GM21526 (cell line): ENCODE measurements around the gene TTBK2.
"Not testable (repeated sequence)": the region's sequence is repeated elsewhere in the genome, so short reads cannot be mapped to it uniquely, and the experiment has no call there.

ENCODE experiments used
- ATAC-seq: cut with Tn5 transposase; IDR thresholded peaks from one replicate; pipeline ENCODE4 v1.9.1; 2021; ENCODE audit warnings: moderate library complexity; ENCODE audit not compliant: unreplicated experiment, low FRiP score

TTBK2 gene

DNA sequence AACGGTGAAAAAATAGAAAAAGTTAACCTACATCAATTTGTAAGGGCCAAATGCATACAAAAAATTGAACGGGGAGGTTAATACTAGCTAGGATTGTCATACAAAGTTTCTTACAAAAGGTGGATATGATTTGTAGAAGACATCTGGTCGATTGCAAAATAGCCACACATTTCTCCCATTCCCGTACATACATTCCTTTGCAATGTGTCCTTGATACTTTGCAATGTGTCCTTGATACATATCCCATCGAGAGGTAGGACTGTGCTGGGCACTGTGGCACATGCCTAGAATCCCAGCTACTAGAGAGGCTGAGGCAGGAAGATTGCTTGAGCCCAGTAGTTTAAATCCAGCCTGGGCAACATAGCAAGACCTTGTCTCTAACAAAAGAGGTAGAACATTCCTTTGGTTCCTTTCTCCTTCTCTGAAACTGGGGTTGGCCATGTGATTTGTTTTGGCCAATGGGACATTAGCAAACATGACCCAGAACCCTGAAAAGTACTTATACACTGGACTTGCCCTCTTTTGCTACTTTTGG is 9.5 kb downstream of the TTBK2 start:
- ATAC-seq, result no peak

- ATAC-seq, result no peak
These were observed 12.0 kb downstream of the TTBK2 start for GRCh38 chr15:42908538-42908937.

DNA sequence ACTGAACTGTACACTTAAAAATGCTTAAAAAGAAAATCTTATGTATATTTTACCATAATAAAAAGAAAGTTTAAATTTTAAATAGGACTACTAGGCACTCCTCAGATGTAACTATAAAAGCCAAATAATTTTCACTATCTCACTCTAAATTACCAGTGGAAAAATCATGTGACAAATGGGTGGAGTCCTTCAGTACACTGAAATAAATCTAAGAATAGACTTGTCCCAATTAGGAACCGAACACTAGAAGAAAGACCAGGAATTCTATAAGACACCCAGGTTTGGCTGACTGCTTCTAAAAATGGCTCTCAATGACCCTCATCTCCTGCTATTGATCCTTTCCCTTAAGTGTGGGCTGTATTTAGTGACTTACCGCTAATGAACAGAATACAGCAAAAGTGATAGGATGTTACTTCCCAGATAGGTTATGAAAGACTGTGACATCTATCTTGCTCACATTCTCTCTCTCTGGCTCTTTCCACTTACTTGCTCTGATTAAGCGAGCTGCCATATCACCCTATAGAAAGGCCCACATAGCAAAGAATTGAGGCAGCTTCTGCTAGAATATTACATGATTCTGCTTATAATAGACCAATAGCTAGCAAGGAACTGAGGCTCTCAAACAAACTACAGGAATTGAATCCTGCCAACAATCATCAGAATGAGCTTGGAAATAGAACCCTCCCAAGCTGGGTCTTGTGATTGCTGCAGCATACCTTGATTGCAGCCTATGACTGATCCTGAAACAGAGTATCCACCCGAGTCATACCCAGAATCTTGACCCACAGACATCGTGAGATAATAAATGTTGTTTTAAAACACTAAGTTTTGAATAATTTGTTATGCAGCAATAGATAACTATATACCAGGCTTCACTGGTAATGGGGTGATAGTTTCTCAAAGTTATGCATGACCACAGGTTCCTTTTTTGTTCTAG is 16.9 kb downstream of the TTBK2 start:
- ATAC-seq, result no peak

- not testable (repeated sequence) for ATAC-seq
These were observed 26.7 kb downstream of the TTBK2 start for GRCh38 chr15:42893911-42894310.

DNA sequence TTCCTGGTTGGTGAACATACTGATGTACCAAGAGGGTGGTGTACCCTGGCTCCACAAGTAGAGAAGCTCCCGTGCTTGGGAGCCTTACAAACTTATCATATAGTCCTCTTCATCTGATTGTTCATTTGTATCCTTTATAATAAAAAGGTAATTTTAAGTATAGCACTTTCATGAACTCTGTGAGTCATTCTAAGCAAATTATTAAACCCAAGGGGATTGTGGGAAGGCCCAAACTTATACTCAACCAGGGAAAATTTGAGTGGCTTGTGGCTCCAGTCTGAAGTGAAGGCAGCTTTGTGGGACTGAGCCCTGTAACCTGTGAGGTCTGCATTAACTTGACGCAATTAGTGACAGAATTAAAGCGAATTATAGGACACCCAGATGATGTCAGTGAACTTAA is 29.0 kb downstream of the TTBK2 start:
- ATAC-seq, result no peak

GRCh38 chr15:42890161-42890913 is 30.2 kb downstream of the TTBK2 start:
- ATAC-seq, result no peak

DNA sequence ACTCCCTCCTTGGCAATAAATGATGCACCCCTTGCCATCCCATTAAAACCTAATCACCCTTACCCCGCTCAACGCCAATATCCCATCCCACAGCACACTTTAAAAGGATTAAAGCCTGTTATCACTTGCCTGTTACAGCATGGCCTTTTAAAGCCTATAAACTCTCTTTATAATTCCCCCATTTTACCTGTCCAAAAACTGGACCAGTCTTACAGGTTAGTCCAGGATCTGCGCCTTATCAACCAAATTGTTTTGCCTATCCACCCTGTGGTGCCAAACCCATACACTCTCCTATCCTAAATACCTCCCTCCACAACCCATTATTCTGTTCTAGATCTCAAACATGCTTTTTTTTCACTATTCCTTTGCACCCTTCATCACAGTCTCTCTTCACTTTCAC is 33.2 kb downstream of the TTBK2 start:
- ATAC-seq, result not testable (repeated sequence)

DNA sequence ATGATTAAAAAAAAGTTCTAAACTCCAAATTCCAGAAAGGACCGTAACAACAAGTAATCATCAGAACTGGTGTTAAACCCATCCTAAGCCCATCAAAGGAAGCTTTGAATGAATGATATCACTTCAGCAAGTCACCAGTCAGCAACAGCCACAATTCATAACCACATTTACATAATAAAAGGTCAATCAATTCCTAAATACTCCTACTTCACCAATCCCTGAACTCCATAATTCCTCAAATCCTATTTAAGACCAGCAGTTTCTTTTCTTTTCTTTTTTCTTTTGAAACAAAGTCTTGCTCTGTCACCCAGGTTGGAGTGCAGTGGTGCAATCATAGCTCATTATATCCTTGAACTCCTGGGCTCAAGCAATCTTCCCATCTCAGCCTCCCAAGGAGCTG is 40.5 kb downstream of the TTBK2 start:
- no peak for ATAC-seq

DNA sequence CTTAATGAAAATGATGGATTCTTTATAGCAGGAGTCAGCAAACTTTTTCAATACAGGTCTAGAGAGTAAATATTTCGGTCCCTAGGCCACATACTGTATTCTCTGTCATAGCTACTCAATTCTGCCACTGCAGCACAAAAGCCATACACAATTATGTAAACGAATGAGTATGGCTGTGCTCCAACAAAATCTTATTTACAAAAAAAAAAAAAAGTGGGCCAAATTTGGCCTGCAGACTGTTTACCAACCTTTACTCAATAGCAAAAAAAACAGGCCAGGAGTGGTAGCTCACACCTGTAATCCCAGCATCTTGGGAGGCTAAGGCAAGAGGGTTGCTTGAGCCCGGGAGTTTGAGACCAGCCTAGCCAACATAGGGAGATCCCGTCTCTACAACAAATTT is 41.1 kb downstream of the TTBK2 start:
- no peak for ATAC-seq

GRCh38 chr15:42876224-42876623 is 44.4 kb downstream of the TTBK2 start:
- ATAC-seq, result no peak

GRCh38 chr15:42868683-42869082 is 51.9 kb downstream of the TTBK2 start:
- no peak for ATAC-seq

- ATAC-seq, result no peak
These were observed 56.9 kb downstream of the TTBK2 start for GRCh38 chr15:42863572-42864239.

- ATAC-seq, result no peak
These were observed 61.4 kb downstream of the TTBK2 start for GRCh38 chr15:42858999-42859789.

DNA sequence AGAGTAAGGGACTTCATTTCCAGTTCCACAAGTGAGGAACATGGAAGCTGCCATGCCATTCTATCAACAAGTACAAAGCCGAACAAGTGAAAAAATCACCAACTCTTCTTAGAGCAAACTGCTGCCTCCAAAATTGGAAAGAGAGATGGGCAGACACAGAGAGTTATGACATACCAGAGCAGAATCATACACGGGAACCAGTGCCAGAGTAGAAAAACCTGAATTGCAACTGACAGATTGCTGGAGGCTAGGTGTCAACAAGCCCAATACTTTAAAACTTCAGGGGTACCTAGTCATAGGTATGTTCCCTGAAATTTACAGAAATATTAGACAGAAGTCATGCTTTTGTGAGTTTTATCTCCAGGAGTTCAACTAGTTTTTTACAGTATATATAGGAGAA is 62.0 kb downstream of the TTBK2 start:
- no peak for ATAC-seq

GRCh38 chr15:42854576-42854975 is 66.0 kb downstream of the TTBK2 start:
- ATAC-seq, result no peak

DNA sequence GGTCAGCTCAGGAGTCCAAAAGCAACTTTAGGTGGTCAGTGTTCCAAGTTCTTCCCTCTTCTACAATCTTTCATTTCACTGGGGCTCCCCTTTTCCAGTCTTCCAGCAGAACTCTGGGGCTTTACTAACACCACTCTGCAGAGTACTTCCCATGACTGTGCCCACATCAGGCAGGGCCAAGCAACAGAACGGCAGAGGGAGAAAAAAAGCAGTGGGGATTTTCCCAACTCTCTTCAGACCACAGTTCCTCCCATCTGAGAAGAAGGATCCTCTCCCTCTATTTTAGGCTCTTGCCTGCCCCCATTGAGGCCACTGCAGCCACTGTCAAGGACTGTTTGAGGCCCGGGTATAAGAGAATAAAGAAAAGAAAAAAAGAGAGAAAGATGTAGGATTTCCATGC is 70.7 kb downstream of the TTBK2 start:
- no peak for ATAC-seq

DNA sequence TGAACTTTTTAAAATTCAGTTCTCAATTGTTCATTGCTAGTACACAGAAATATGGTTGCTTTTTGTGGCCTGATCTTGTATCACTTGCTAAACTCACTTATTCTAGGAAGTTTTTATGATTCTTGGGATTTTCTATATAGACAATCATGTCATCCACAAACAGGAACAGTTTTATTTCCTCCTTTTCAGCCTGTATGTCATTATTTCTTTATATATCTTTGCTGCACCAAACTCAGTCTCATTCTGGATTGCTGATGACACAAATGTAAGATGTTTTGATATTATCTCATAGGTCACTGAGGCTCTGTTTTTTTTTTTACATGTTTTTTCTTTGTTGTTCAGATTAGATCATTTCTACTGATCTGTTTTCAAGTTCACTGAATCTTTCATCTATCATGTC is 71.7 kb downstream of the TTBK2 start:
- ATAC-seq, result no peak

DNA sequence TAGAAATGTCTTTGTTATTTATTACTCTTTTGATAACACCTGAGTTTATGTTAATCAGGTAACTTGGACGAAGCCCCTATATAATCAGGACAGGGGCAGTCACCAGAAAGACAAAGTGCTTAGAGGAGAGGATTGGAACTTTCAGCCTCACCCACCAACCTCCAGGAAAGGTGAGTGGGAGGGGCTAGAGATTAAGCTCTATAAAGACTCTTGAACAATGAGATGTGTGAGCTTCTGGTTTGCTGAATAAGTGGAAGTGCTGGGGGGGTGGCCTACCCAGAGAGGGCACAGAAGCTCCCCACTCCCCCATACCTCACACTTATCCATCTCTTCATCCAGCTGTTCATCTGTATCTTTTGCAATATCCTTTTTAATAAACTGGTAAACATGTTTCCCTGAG is 73.9 kb downstream of the TTBK2 start:
- no peak for ATAC-seq

DNA sequence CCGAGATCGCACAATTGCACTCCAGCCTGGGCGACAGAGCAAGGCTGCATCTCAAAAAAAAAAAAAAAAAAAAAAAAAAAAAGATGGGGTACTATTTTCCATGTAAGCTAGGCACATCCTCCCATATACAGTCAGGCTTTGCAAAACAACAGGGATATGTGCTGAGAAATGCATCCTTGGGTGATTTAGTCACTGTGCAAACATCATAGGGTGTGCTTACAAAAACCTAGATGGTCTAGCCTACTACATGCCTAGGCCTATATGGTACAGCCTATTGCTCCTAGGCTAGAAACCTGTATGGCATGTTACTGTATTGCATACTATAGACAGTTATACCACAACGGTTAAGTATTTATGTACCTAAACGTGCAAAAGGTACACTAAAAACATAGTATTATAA is 75.0 kb downstream of the TTBK2 start:
- no peak for ATAC-seq

GRCh38 chr15:42843699-42844098 is 76.9 kb downstream of the TTBK2 start:
- no peak for ATAC-seq
